Measurements from ENCODE around the gene RGS3.

RGS3 gene

DNA sequence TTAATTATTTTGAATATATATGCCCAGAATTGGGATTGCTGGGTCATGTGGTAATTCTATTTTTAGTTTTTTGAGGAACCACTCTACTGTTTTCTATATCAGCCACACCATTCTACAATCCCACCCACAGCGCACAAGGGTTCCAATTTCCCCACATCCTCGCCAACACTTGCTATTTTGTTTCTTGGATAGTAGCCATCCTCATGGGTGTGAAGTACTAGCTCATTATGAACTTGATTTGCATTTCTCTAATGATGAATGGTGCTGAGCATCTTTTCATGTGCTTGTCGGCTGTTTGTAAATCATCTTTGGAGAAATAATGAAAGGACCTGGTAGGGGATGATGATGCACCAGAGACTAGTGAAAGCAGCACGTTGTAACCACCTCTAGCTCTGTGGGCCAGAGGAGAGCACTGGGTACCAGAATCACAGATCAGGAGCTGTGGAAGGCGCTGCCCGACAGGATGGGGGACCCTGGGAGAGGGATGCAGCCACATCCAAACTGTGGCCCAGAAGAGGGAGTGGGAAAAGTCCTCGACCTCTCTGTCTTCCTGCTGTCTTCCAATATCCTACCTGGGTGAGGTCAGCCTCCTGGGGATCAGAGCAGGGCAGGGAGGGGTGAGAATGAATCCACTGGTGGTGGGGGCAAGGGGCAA is 155.4 kb downstream of the RGS3 start:
- Histone ChIP-seq H3K27ac (peak overlapping the region in 1 of 2 donors; percentile 79), H3K4me1 (peaks cover 4 to 80% (median 73%) of the 10 kb centered on the region in 4 donors), H3K9me3 (no peaks in the 10 kb centered on the region), H3K27me3 (no peaks in the 10 kb centered on the region), H3K36me3 (no peaks in the 10 kb centered on the region), H3K4me3 (no peak overlapping the region)
- intact Hi-C loops (cut with DNase I; ENCODE audit: low total_unique reads), result no loop called here
- DNase-seq, result peak; percentile 12 to 43
- TF ChIP-seq, protein P1, sequence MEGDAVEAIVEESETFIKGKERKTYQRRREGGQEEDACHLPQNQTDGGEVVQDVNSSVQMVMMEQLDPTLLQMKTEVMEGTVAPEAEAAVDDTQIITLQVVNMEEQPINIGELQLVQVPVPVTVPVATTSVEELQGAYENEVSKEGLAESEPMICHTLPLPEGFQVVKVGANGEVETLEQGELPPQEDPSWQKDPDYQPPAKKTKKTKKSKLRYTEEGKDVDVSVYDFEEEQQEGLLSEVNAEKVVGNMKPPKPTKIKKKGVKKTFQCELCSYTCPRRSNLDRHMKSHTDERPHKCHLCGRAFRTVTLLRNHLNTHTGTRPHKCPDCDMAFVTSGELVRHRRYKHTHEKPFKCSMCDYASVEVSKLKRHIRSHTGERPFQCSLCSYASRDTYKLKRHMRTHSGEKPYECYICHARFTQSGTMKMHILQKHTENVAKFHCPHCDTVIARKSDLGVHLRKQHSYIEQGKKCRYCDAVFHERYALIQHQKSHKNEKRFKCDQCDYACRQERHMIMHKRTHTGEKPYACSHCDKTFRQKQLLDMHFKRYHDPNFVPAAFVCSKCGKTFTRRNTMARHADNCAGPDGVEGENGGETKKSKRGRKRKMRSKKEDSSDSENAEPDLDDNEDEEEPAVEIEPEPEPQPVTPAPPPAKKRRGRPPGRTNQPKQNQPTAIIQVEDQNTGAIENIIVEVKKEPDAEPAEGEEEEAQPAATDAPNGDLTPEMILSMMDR (IDR thresholded peaks at IDR 0.05), result no peak

DNA sequence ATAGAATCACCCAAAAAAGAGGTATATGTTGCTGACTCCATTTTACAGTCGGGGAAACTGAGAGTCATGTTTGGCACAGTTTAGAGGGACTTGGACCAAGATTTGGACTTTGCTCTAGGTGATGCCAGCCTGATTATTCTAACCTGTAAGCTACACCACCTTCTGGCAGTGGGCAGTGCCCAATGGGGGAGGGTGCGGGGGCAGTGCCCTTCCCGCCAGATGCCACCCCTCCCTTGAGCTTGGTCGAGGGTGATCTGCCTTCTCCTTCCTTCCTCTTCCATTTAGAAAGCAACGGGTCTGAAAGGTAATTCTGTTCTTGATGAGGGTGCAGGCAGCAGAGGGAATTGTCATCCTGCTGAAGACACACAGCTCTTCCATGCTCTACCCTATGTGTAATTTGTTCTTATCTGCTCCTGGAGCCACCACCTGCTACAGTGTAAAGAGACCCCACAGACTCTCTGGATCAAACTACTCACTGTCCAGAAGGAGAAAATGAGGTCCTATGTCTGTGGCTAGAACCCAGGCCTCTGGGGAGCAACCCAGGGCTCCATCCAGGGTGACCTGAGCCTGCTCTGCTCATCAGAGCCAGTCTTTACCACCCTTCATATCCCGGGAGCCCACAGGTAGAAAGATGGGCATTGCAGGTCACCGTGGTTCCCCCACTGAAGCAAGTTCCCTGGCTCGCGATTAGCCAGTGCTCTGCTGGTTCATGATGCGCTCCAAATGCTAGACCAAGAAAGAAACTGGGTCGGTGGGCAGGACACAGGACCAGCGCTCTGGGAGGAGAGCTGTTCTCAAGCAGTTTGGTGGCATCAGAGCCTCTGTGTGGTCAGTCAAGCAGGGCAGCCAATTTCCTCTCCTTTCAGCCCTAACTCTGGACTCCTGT is 156.2 kb downstream of the RGS3 start:
- H3K27ac ChIP-seq, result peak overlapping the region; percentile 79 to 83
- peak; percentile 18 to 61 for DNase-seq
- no peaks in the 10 kb centered on the region for H3K27me3 ChIP-seq
- H3K4me1 ChIP-seq, result peaks cover 4 to 78% (median 68%) of the 10 kb centered on the region in 4 donors
- TF ChIP-seq, protein P1 (IDR thresholded peaks at IDR 0.05), result no peak
- intact Hi-C loops (cut with DNase I; ENCODE audit: low total_unique reads), result no loop called here
- no peaks in the 10 kb centered on the region for H3K36me3 ChIP-seq
- H3K9me3 ChIP-seq, result no peaks in the 10 kb centered on the region
- no peak overlapping the region for H3K4me3 ChIP-seq

DNA sequence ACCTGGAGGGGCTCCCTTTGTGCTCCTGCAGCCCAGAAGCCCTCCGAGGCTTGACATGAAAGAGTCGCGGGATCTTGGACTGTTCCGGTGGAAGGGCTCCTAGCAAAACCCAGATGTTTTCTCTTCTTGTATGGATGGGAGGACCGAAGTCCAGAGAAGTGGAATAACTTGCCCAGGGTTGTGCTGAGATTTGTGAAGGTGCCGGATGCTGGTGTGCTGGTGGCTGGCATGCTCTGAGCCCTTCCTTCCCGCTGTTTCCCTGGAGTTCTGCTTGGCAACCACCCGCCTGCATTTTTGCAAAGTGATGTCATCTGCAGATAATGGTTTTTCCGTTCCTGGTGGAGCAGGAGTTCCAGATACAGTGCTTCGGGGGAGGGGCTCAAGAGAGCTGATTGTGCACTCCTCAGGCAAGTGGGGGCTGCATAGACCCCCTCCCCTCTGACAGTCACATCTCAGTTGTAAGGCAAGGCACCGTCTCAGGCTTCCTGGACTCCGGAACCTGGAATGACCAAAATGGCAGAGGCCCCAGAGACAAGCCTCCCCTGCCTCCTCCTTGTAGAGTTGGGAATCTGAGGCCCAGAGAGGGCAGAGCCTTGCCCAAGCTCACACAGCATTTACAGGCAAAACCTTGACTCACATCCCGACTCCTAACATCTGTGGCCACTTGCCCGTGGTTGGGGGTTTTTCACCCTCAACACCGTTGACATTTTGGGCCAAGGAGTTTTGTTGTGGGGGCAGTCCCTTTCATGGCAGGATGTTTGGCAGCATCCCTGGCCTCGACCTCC is 157.0 kb downstream of the RGS3 start:
- Histone ChIP-seq H3K36me3 (no peaks in the 10 kb centered on the region), H3K27ac (peak overlapping the region; percentile 79 to 83), H3K9me3 (no peaks in the 10 kb centered on the region), H3K27me3 (no peaks in the 10 kb centered on the region), H3K4me3 (no peak overlapping the region), H3K4me1 (peaks cover 4 to 78% (median 66%) of the 10 kb centered on the region in 4 donors)
- intact Hi-C loops (cut with DNase I; ENCODE audit: low total_unique reads), result no loop called here
- peak; percentile 67 to 91 for DNase-seq
- TF ChIP-seq, protein P1 (IDR thresholded peaks at IDR 0.05), result no peak

DNA sequence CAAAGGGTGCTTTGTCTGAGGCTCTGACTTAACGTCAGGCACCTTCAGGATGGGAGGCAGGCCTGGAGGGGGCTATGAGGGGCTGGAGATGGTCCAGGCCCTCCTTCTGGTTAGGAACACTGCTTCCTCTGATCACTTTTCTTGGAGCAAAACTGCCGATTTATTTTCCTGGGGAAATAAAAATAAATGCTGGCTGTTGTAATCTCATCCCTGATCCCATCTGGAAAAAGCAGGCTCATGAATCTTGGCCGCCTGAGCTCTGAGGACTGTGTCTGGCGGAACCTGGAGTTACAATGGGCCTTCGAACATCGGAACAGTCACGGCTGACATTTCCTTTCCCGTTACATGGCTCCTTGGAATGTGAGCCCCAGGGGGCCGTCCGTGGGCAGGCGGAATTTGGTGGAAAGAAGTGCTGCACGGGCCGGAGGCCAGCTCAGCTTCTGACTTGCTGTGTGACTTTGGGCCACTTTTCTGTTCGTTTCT is 157.8 kb downstream of the RGS3 start:
- intact Hi-C loops (cut with DNase I; ENCODE audit: low total_unique reads), result no loop called here
- TF ChIP-seq, protein P1 (IDR thresholded peaks at IDR 0.05), result no peak

DNA sequence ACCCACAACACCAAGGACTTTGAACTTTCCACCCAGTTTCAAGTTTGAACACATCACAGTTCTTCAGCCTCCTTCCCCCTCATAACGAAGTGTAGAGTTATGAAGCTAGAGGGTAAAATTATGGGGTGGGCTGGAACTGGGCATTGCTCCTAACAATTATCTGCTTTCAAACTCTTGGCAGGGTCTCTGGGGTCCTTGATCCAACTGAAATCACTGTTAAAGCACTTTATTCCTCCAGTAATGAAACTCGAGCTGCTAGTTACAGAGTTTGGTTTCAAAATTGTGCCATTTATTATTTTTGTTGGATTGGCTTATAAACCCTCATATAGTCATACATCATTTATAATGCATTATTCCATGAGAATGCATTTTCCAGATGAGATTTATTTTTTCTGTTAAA is 158.5 kb downstream of the RGS3 start:
- H3K27me3 ChIP-seq, result no peaks in the 10 kb centered on the region
- TF ChIP-seq, protein P1 (IDR thresholded peaks at IDR 0.05), result no peak
- peak overlapping the region; percentile 79 to 83 for H3K27ac ChIP-seq
- no peak for DNase-seq
- no peaks in the 10 kb centered on the region for H3K36me3 ChIP-seq
- peaks cover 4 to 73% (median 57%) of the 10 kb centered on the region in 4 donors for H3K4me1 ChIP-seq
- H3K4me3 ChIP-seq, result no peak overlapping the region
- no peaks in the 10 kb centered on the region for H3K9me3 ChIP-seq
- intact Hi-C loops (cut with DNase I; ENCODE audit: low total_unique reads), result no loop called here

More for the DNA sequence above, 157.8 kb downstream of the RGS3 start:
- no peak overlapping the region for H3K4me3 ChIP-seq
- H3K4me1 ChIP-seq, result peaks cover 4 to 73% (median 59%) of the 10 kb centered on the region in 4 donors
- DNase-seq, result peak; percentile 84 to 93
- no peaks in the 10 kb centered on the region for H3K36me3 ChIP-seq
- no peaks in the 10 kb centered on the region for H3K9me3 ChIP-seq
- H3K27me3 ChIP-seq, result no peaks in the 10 kb centered on the region
- H3K27ac ChIP-seq, result peak overlapping the region; percentile 79 to 83

Measured in tibial artery (tissue), 4 donors.